K562 (cell line): ENCODE results near the gene GGA3. TPM values are rescaled to one million over a fixed set of nuclear protein-coding genes. Genes with fewer than 3 reads are reported as not detected.
"Not testable (repeated sequence)": the region's sequence is repeated elsewhere in the genome, so short reads cannot be mapped to it uniquely, and the experiment has no call there.

ENCODE experiments used
- ATAC-seq: fragments of 200-7000 bp; cut with Tn5 transposase; 3 replicates; pipeline ENCODE4 v1.9.1; 2020; ENCODE audit warnings: moderate library complexity
- BruUV-seq: library from RNA; stranded (reverse); fragments of 400-500 nt; replicated peaks from 2 replicates; lab custom pipeline; 2021; lab: Mats Ljungman, UMichigan
- CTCF ChIA-PET: fragments of 300-600 bp; formaldehyde crosslinking; extraction: SDS; loops from one replicate; lab custom pipeline; 2021; ENCODE audit warnings: low intra/inter-chr PET ratio; lab: Yijun Ruan, JAX
- POLR2A ChIA-PET: fragments of 300-600, 350-650 bp; sonication (Branson Sonifier 250); formaldehyde crosslinking; extraction: SDS; loops from one replicate; lab custom pipeline; 2021; ENCODE audit warnings: antibody characterized with exemption, inconsistent platforms; lab: Yijun Ruan, JAX
- DNase-seq, 4 experiments: peaks; one replicate each; pipeline versions ENCODE4 v3.0.0 to v3.0.0-alpha.2; 2011 to 2018; ENCODE audit warnings: low spot score in 3 of 4, mixed read lengths in 3 of 4; ENCODE audit errors: extremely low read depth in 1 of 4
- FAIRE-seq: peaks from 2 replicates; lab custom pipeline; 2011; peaks lifted over from hg19 to GRCh38; lab: Jason Lieb, UNC
- H2AFZ ChIP-seq: 2 replicates; pipeline ENCODE4 v1.6.0; 2011; ENCODE audit warnings: low read depth, low read length, control low read depth, inconsistent platforms
- H3K27ac ChIP-seq: fragments of 200-600 bp; 3 replicates; pipeline ENCODE4 v1.8.0; 2011; ENCODE audit warnings: low read depth, mild to moderate bottlenecking, control low read depth, inconsistent platforms, low read length, moderate library complexity, mixed read lengths; ENCODE audit errors: extremely low read depth
- H3K27me3 ChIP-seq, 2 experiments: fragments of 300-600 bp in 1 of 2; 2 replicates in 1 of 2; 3 replicates in 1 of 2; pipeline versions ENCODE4 v1.6.0 to v1.8.0; 2011; ENCODE audit warnings: inconsistent platforms in 2 of 2, low read length in 2 of 2, mild to moderate bottlenecking in 1 of 2, mixed read lengths in 1 of 2, moderate library complexity in 1 of 2; ENCODE audit not compliant: control insufficient read depth in 2 of 2, insufficient read depth in 2 of 2
- H3K36me3 ChIP-seq: fragments of 300-600 bp; 3 replicates; pipeline ENCODE4 v1.8.0; 2011; ENCODE audit warnings: mild to moderate bottlenecking, low read length, inconsistent platforms; ENCODE audit not compliant: control insufficient read depth, insufficient read depth
- H3K4me1 ChIP-seq, 2 experiments: fragments of 200-600 bp in 1 of 2; replicated peaks in 1 of 2; 2 replicates in 1 of 2; 3 replicates in 1 of 2; pipeline versions ENCODE4 v1.5.1 to v1.8.0; 2011; ENCODE audit warnings: inconsistent platforms in 2 of 2, low read length in 2 of 2, mild to moderate bottlenecking in 1 of 2, mixed read lengths in 1 of 2, moderate library complexity in 1 of 2; ENCODE audit not compliant: control insufficient read depth in 2 of 2, insufficient read depth in 2 of 2
- H3K4me2 ChIP-seq: 2 replicates; pipeline ENCODE4 v1.6.1; 2011; ENCODE audit warnings: low read length, control low read depth, inconsistent platforms, mixed read lengths; ENCODE audit not compliant: insufficient read depth
- H3K4me3 ChIP-seq: fragments of 200-600 bp; sonication (generic), shearing (Covaris generic); 2 replicates; pipeline ENCODE4 v1.5.1; 2016; ENCODE audit warnings: control low read depth, inconsistent platforms
- H3K79me2 ChIP-seq: fragments of 200-600 bp; 3 replicates; pipeline ENCODE4 v1.8.0; 2011; ENCODE audit warnings: low read length, inconsistent platforms; ENCODE audit not compliant: control insufficient read depth, insufficient read depth
- H3K9ac ChIP-seq, 2 experiments: 2 replicates each; pipeline versions ENCODE4 v1.6.0 to v1.6.1; 2011; ENCODE audit warnings: low read depth in 2 of 2, low read length in 2 of 2, control low read depth in 1 of 2, inconsistent platforms in 1 of 2, mild to moderate bottlenecking in 1 of 2, mixed read lengths in 1 of 2; ENCODE audit not compliant: insufficient read depth in 1 of 2
- H3K9me1 ChIP-seq: one replicate; pipeline ENCODE4 v1.6.0; 2011; ENCODE audit warnings: inconsistent platforms, mild to moderate bottlenecking, low read length, moderate library complexity; ENCODE audit not compliant: control insufficient read depth, insufficient read depth
- H3K9me3 ChIP-seq: replicated peaks from 2 replicates; pipeline ENCODE4 v1.5.1; 2011; ENCODE audit warnings: low read depth, low read length, inconsistent platforms; ENCODE audit not compliant: control insufficient read depth, insufficient read depth
- H4K20me1 ChIP-seq: replicated peaks from 2 replicates; pipeline ENCODE4 v1.6.1; 2011; ENCODE audit warnings: low read length, inconsistent platforms, mixed read lengths; ENCODE audit not compliant: control insufficient read depth, insufficient read depth
- ARID1B ChIP-seq: fragments of 450-650 bp; IDR thresholded peaks from 2 replicates; pipeline ENCODE4 v1.6.1; 2016; ENCODE audit warnings: antibody characterized with exemption, mild to moderate bottlenecking, inconsistent platforms
- C11orf30 ChIP-seq: fragments of 450-650 bp; IDR thresholded peaks from 2 replicates; pipeline ENCODE4 v1.6.1; 2016; ENCODE audit warnings: low read depth, mild to moderate bottlenecking
- DPF2 ChIP-seq: fragments of 450-650 bp; IDR thresholded peaks from 2 replicates; pipeline ENCODE4 v1.6.1; 2016
- FOXA3 ChIP-seq, 2 experiments: fragments of 450-650 bp in 1 of 2; sonication (generic) in 1 of 2; formaldehyde crosslinking; IDR thresholded peaks in 1 of 2; conservative IDR thresholded peaks in 1 of 2; 2 replicates each; pipeline versions ENCODE4 v1.4.0 to v1.8.0; 2020 to 2022; ENCODE audit warnings: mild to moderate bottlenecking in 2 of 2, missing genetic modification reagents in 1 of 2
- FOXK2 ChIP-seq, 2 experiments: fragments of 450-650 bp; IDR thresholded peaks in 1 of 2; conservative IDR thresholded peaks in 1 of 2; 2 replicates each; pipeline ENCODE4 v1.6.1; 2016; ENCODE audit warnings: low read depth in 2 of 2, mild to moderate bottlenecking in 1 of 2
- HDAC1 ChIP-seq, 2 experiments: fragments of 450-650 bp; IDR thresholded peaks; 2 replicates each; pipeline ENCODE4 v1.6.1; 2016 to 2017; ENCODE audit warnings: inconsistent platforms in 1 of 2, mild to moderate bottlenecking in 1 of 2, moderate library complexity in 1 of 2
- L3MBTL2 ChIP-seq: fragments of 450-650 bp; IDR thresholded peaks from 2 replicates; pipeline ENCODE4 v1.6.1; 2016; ENCODE audit warnings: mild to moderate bottlenecking, moderate library complexity
- MAFG ChIP-seq: fragments of 450-650 bp; conservative IDR thresholded peaks from 2 replicates; pipeline ENCODE4 v1.6.1; 2016; ENCODE audit warnings: missing genetic modification characterization, missing compliant biosample characterization
- MEIS2 ChIP-seq: fragments of 450-650 bp; IDR thresholded peaks from 2 replicates; pipeline ENCODE4 v1.6.1; 2014; ENCODE audit warnings: mild to moderate bottlenecking; ENCODE audit not compliant: partially characterized antibody
- MNT ChIP-seq, 2 experiments: fragments of 450-650 bp; conservative IDR thresholded peaks; 2 replicates each; pipeline ENCODE4 v1.6.1; 2017; ENCODE audit warnings: mild to moderate bottlenecking in 2 of 2, moderate library complexity in 2 of 2
- NFE2 ChIP-seq: IDR thresholded peaks from 2 replicates; pipeline ENCODE4 v1.6.1; 2014; ENCODE audit warnings: antibody characterized with exemption, low read depth
- PBX2 ChIP-seq, 2 experiments: IDR thresholded peaks in 1 of 2; conservative IDR thresholded peaks in 1 of 2; 2 replicates each; pipeline ENCODE4 v1.6.1; 2016; ENCODE audit warnings: low read depth in 2 of 2, mild to moderate bottlenecking in 1 of 2, missing compliant biosample characterization in 1 of 2, missing genetic modification characterization in 1 of 2, moderate library complexity in 1 of 2
- PKNOX1 ChIP-seq: fragments of 450-650 bp; IDR thresholded peaks from 2 replicates; pipeline ENCODE4 v1.6.1; 2016
- SMARCA4 ChIP-seq: fragments of 450-650 bp; IDR thresholded peaks from 2 replicates; pipeline ENCODE4 v1.6.1; 2016
- ZEB2 ChIP-seq: fragments of 450-650 bp; IDR thresholded peaks from 2 replicates; pipeline ENCODE4 v1.6.1; 2016
- ZNF316 ChIP-seq: fragments of 450-650 bp; IDR thresholded peaks from 2 replicates; pipeline ENCODE4 v1.6.1; 2016
- WGBS: fragments of 100-300 bp; shearing (Covaris generic); methylation state at CpG from one replicate; pipeline ENCODE4 v1.1.6; 2016; ENCODE audit warnings: low coverage, mixed read lengths; ENCODE audit not compliant: insufficient coverage; ENCODE audit errors: missing lambda C conversion rate; 5-methylcytosine and 5-hydroxymethylcytosine counted together
- in situ Hi-C: fragments of 300-500 bp; cut with MboI; formaldehyde crosslinking; loops from 4 replicates; pipeline ENCODE4 v1.15.0; 2018; ENCODE audit warnings: inconsistent platforms, mixed read lengths
- intact Hi-C: fragments of 100-400 bp; cut with micrococcal nuclease; formaldehyde crosslinking; loops from 2 replicates; pipeline ENCODE4 v1.14.2; 2022
- polyA plus RNA-seq, 8 experiments: library from polyadenylated mRNA; depleted of rRNA in 4 of 8; stranded (reverse) in 5 of 8; unstranded in 3 of 8; fragments of >200 nt; fragmentation: Nextera tagmentation in 2 of 8; fragmentation: Illumina TruSeq in 1 of 8; extraction: Ambion mirVana in 2 of 8; extraction: Trizol in 1 of 8; gene quantifications; 2 replicates each; pipeline versions ENCODE4 v1.2.1 to v1.2.3, GENCODE V29; 2011 to 2014; ENCODE audit warnings: inconsistent platforms in 1 of 8, missing spikeins in 1 of 8
- total RNA-seq, 7 experiments: library from RNA; depleted of rRNA in 6 of 7; stranded (reverse); fragments of >200 nt in 6 of 7; fragmentation: Illumina TruSeq in 2 of 7; extraction: Trizol in 2 of 7; gene quantifications; 2 replicates each; pipeline versions ENCODE4 v1.2.1 to v1.2.3, GENCODE V29; 2011 to 2021; ENCODE audit warnings: low replicate concordance in 1 of 7

The GGA3 gene
- total and polyA plus RNA-seq, 9 of the 15 experiments (the other 6 are each of a cell fraction or from before 2014, with no cell fraction given) = 5.7 to 64.9 (median 25.4) TPM

GRCh38 chr17:75257228-75257627 lies 4.2 kb downstream of the GGA3 start:
- H3K9me1 ChIP-seq; H3K9me3 ChIP-seq; H4K20me1 ChIP-seq; intact Hi-C loops; POLR2A ChIA-PET; H2AFZ ChIP-seq; DNase-seq; H3K27me3 ChIP-seq; BruUV-seq; H3K4me3 ChIP-seq; H3K9ac ChIP-seq; in situ Hi-C loops; FAIRE-seq; CTCF ChIA-PET; H3K27ac ChIP-seq; ATAC-seq; H3K4me2 ChIP-seq; TF ChIP-seq PBX2 (CRISPR knock-in tag; IDR thresholded peaks at IDR 0.05; ENCODE audit: low read depth): not testable (repeated sequence)
- peaks cover 18 to 20% of the 10 kb centered on the region in 2 experiments; a peak in 4 of 5 replicates for H3K4me1 ChIP-seq
- peaks cover 12% of the 10 kb centered on the region; the same call in 1 of the 3 replicates for H3K36me3 ChIP-seq
- H3K79me2 ChIP-seq = peaks cover 59% of the 10 kb centered on the region
- peak; percentile 32 to 72 for TF ChIP-seq MNT (conservative IDR thresholded peaks at IDR 0.05)
- TF ChIP-seq PKNOX1 = peak; percentile 55
- TF ChIP-seq ZNF316 = peak; percentile 54; the same call in 1 of the 2 replicates
- peak; percentile 43; the same call in 1 of the 2 replicates for TF ChIP-seq ARID1B
- peak; percentile 93 to 96 for TF ChIP-seq FOXK2 (conservative IDR thresholded peaks at IDR 0.05 in 1 of 2, IDR thresholded peaks at IDR 0.05 in 1 of 2; ENCODE audit: low read depth in 2 of 2)
- peak; percentile 46 for TF ChIP-seq MEIS2
- TF ChIP-seq MAFG (tag) = peak; percentile 39
- TF ChIP-seq L3MBTL2 = peak; percentile 29; the same call in 1 of the 2 replicates
- peak; percentile 60; the same call in 1 of the 2 replicates for TF ChIP-seq DPF2
- peak; percentile 48; the same call in 1 of the 2 replicates for TF ChIP-seq NFE2
- TF ChIP-seq HDAC1 (IDR thresholded peaks at IDR 0.05) = 0 out of 4 replicates have a peak, but pooled peaks of 1 of the 2 experiments have one; percentile 23
- 0 out of 2 replicates have a peak, but pooled peaks have one; percentile 16 for TF ChIP-seq ZEB2
- TF ChIP-seq SMARCA4 = peak; percentile 45; the same call in 1 of the 2 replicates
- peak; percentile 61 to 83; a peak in 3 of 4 replicates for TF ChIP-seq FOXA3 (CRISPR knock-in tag; conservative IDR thresholded peaks at IDR 0.05 in 1 of 2, IDR thresholded peaks at IDR 0.05 in 1 of 2)
- TF ChIP-seq C11orf30 = peak; percentile 44
- peak; percentile 44; the same call in 1 of the 2 replicates for TF ChIP-seq PBX2 (tag; conservative IDR thresholded peaks at IDR 0.05; ENCODE audit: low read depth)
- 4% methylated on average over 2 of the region's 2 CpGs for WGBS
